Lung (tissue), 12 donors: ENCODE data around the gene KCNIP4. TPM values are rescaled to one million over a fixed set of nuclear protein-coding genes. Genes with fewer than 3 reads are reported as not detected.

Experiments
- ATAC-seq: fragments of 200-7000 bp; cut with Tn5 transposase; one replicate; pipeline ENCODE4 v1.9.1; 2020; ENCODE audit warnings: moderate number of reproducible peaks; ENCODE audit not compliant: insufficient read depth, low FRiP score
- DNase-seq, 3 donors: peaks; one replicate each; pipeline ENCODE4 v3.0.0-alpha.2; 2013 to 2017
- H3K27ac ChIP-seq, 2 donors: one replicate each; pipeline ENCODE4 v1.5.1; 2013; ENCODE audit warnings: mild to moderate bottlenecking in 2 of 2, moderate library complexity in 2 of 2, control low read depth in 1 of 2, inconsistent platforms in 1 of 2, low read depth in 1 of 2, low read length in 1 of 2
- H3K27me3 ChIP-seq, 3 donors: one replicate each; pipeline ENCODE4 v1.5.1; 2013; ENCODE audit warnings: low read length in 2 of 3; ENCODE audit not compliant: control insufficient read depth in 3 of 3, insufficient read depth in 3 of 3
- H3K36me3 ChIP-seq, 4 donors: one replicate each; pipeline ENCODE4 v1.5.1; 2013; ENCODE audit warnings: low read length in 4 of 4, mild to moderate bottlenecking in 1 of 4, moderate library complexity in 1 of 4; ENCODE audit not compliant: control insufficient read depth in 4 of 4, insufficient read depth in 4 of 4
- H3K4me1 ChIP-seq, 5 donors: one replicate each; pipeline ENCODE4 v1.5.1; 2013; ENCODE audit warnings: low read length in 5 of 5, mild to moderate bottlenecking in 2 of 5, moderate library complexity in 1 of 5; ENCODE audit not compliant: control insufficient read depth in 5 of 5, insufficient read depth in 5 of 5
- H3K4me3 ChIP-seq: one replicate; pipeline ENCODE4 v1.5.1; 2013; ENCODE audit warnings: mild to moderate bottlenecking, control low read depth, moderate library complexity
- H3K9ac ChIP-seq, 2 donors: one replicate each; pipeline ENCODE4 v1.5.1; 2013; ENCODE audit warnings: low read length in 2 of 2, control low read depth in 1 of 2; ENCODE audit not compliant: insufficient read depth in 1 of 2
- H3K9me3 ChIP-seq, 4 donors: one replicate each; pipeline ENCODE4 v1.5.1; 2013; ENCODE audit warnings: low read length in 3 of 4, mild to moderate bottlenecking in 1 of 4, moderate library complexity in 1 of 4; ENCODE audit not compliant: control insufficient read depth in 4 of 4, insufficient read depth in 3 of 4
- CTCF ChIP-seq: IDR thresholded peaks from 2 replicates; pipeline ENCODE4 v1.5.1; 2012; ENCODE audit warnings: mild to moderate bottlenecking; ENCODE audit errors: control extremely low read depth, extremely low read depth
- WGBS, 2 donors: extraction: QIAGEN DNeasy Blood & Tissue Kit; methylation state at CpG; one replicate each; pipeline ENCODE4 v1.1.7; 2013; 5-methylcytosine and 5-hydroxymethylcytosine counted together
- polyA plus RNA-seq, 2 donors: library from polyadenylated mRNA; stranded (reverse); fragments of 200-250 nt; gene quantifications; one replicate each; pipeline ENCODE4 v1.2.1, GENCODE V29; 2013
- total RNA-seq, 2 donors: library from RNA; depleted of rRNA in 1 of 2; stranded (reverse); fragments of >200 nt in 1 of 2; gene quantifications; one replicate each; pipeline ENCODE4 v1.2.1, GENCODE V29; 2014 to 2021
- donor health status: control.
- donor health status: control.
- donor health status: Bipolar disorder and iron deficiency.
- donor health status: healthy.
- donor health status: DM: yes; HTN: yes; CAD: no.

Gene KCNIP4
- total and polyA plus RNA-seq, 4 donors: 0.11 TPM; not detected in 3

DNA sequence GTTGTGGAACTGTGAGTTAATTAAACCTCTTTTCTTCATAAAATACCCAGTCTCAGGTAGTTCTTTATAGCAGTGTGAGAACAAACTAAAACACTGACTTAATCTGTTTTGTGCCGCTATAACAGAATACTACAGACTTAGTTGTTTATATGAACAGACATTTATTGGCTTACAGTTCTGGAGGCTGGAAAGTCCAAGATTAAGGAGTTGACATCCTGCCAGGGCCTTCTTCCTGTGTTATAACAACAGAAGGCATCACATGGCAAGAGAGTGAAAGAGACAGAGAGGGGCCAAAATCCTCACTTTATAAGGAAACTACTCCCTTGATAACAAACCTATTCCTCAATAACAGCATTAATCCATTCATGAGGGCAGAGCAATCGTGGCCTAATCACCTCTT, 42.5 kb upstream of the KCNIP4 start:
- no peaks in the 10 kb centered on the region for H3K27me3 ChIP-seq
- no peaks in the 10 kb centered on the region for H3K36me3 ChIP-seq
- ATAC-seq (no peak), DNase-seq (peak; percentile 29 to 86 (median 54))
- no peak for TF ChIP-seq CTCF
- H3K27ac ChIP-seq: no peak overlapping the region
- 48 to 58% methylated on average over 2 of the region's 2 CpGs for WGBS, 2 donors
- no peaks in the 10 kb centered on the region for H3K4me1 ChIP-seq
- no peak overlapping the region for H3K9ac ChIP-seq
- no peak overlapping the region for H3K4me3 ChIP-seq
- H3K9me3 ChIP-seq: peaks cover 0 to 2% (median under 1%) of the 10 kb centered on the region in 4 donors

GRCh38 chr4:21989351-21989750, 40.8 kb upstream of the KCNIP4 start:
- Histone ChIP-seq H3K27ac (no peak overlapping the region), H3K4me3 (no peak overlapping the region), H3K36me3 (no peaks in the 10 kb centered on the region), H3K27me3 (no peaks in the 10 kb centered on the region), H3K9ac (no peak overlapping the region), H3K4me1 (no peaks in the 10 kb centered on the region), H3K9me3 (no peaks in the 10 kb centered on the region)
- ATAC-seq (no peak), DNase-seq (no peak)
- TF ChIP-seq CTCF: no peak
- 38 to 44% methylated on average over 1 of the region's 1 CpG for WGBS, 2 donors

DNA sequence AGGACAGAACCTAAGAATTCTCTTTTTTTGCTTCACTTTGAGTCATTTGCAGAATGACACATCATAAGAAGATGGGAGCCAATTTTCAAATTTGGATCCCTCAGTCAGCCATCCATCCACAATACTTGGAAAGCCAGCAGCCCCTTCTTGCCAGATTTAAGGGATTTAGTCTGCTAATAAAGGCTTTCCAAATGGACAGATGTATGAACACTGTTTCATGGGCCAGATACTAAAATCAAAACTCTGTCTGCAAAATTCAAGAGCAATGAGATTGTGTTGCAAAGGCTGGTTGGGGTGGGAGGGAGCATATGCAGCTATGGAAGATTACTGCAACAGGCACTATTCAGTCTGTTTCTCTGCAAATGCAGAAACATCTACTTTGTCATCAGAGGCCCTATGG, 37.7 kb upstream of the KCNIP4 start:
- no peak for ATAC-seq
- Histone ChIP-seq H3K4me1 (no peaks in the 10 kb centered on the region), H3K4me3 (no peak overlapping the region), H3K27ac (no peak overlapping the region), H3K9ac (no peak overlapping the region), H3K36me3 (no peaks in the 10 kb centered on the region), H3K27me3 (no peaks in the 10 kb centered on the region), H3K9me3 (no peaks in the 10 kb centered on the region)
- peak in 2 of 3 donors; percentile 5 to 72 for DNase-seq
- TF ChIP-seq CTCF: no peak

DNA sequence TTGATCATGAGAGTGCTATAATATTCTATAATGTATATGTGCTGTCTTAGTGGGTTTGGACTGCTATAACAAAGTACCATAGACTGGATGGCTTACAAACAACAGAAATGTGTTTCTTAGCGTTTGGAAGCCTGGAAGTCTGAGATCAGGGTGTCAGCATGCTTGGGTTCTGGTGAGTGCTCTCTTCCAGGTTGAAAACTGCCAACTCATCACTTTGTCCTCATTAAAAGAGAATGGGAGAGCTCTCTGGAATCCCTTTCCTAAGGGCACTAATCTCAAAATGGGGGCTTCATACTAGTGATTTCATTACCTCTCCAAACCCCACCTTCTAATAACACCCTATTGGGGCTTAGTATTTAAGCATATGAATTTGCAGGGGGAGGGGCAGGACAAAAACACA, 33.5 kb upstream of the KCNIP4 start:
- no peak for ATAC-seq
- H3K4me3 ChIP-seq: no peak overlapping the region
- 52 to 61% methylated on average over 1 of the region's 1 CpG for WGBS, 2 donors

More for the DNA sequence above, 33.5 kb upstream of the KCNIP4 start:
- no peaks in the 10 kb centered on the region for H3K36me3 ChIP-seq
- no peak overlapping the region for H3K9ac ChIP-seq
- no peaks in the 10 kb centered on the region for H3K9me3 ChIP-seq
- no peaks in the 10 kb centered on the region for H3K4me1 ChIP-seq
- H3K27ac ChIP-seq: no peak overlapping the region
- TF ChIP-seq CTCF: no peak
- H3K27me3 ChIP-seq: no peaks in the 10 kb centered on the region
- DNase-seq: no peak
